Mucosa of descending colon (tissue), 3 donors: ENCODE results near the gene ZNF423. TPM values are rescaled to one million over a fixed set of nuclear protein-coding genes. Genes with fewer than 3 reads are reported as not detected.
A peak's percentile ranks its signal among the peaks of the same experiment; 100 is the strongest.

Source experiments
- ATAC-seq: fragments of 200-7000 bp; cut with Tn5 transposase; one replicate; pipeline ENCODE4 v1.9.1; 2020; ENCODE audit warnings: mild to moderate bottlenecking, moderate library complexity
- DNase-seq, 3 donors: peaks; one replicate each; pipeline ENCODE4 v3.0.0-alpha.2; 2020
- H3K36me3 ChIP-seq: fragments of 200-600 bp; one replicate; pipeline ENCODE4 v1.8.0; 2021; ENCODE audit warnings: low read depth, mild to moderate bottlenecking
- H3K4me1 ChIP-seq: fragments of 200-600 bp; one replicate; pipeline ENCODE4 v1.8.0; 2021; ENCODE audit warnings: low read depth, mild to moderate bottlenecking
- H3K4me3 ChIP-seq: fragments of 200-600 bp; one replicate; pipeline ENCODE4 v1.8.0; 2021; ENCODE audit warnings: mild to moderate bottlenecking
- H3K9me3 ChIP-seq: fragments of 200-600 bp; one replicate; pipeline ENCODE4 v1.8.0; 2021; ENCODE audit warnings: mild to moderate bottlenecking
- intact Hi-C, 2 donors: fragments of 100-400 bp; cut with DNase I in 1 of 2; cut with micrococcal nuclease in 1 of 2; formaldehyde crosslinking; loops; one replicate each; pipeline versions ENCODE4 v1.11.0 to v1.11.1; 2022; cut with DNase I, micrococcal nuclease
- total RNA-seq, 3 donors: library from RNA; stranded (reverse); fragmentation: NEBNext Ultra II Directional in 2 of 3; extraction: Animal tissue kit (Norgen Biotek cat#: 25700) in 2 of 3; gene quantifications; one replicate each; pipeline versions ENCODE4 v1.2.1 to v1.2.4, GENCODE V29; 2021 to 2023
- TF ChIP-seq, protein P1 (sequence below): fragments of 200-600 bp; IDR thresholded peaks from one replicate; pipeline ENCODE4 v1.8.0; 2022; ENCODE audit warnings: antibody characterized with exemption, mild to moderate bottlenecking
- donor health status: DM: no; HTN: no; CAD: no; lungs with moderate emphysema.
- donor health status: DM: no; HTN: no; CAD: no.
- donor health status: DM: no; HTN: yes; CAD: no.

The ZNF423 gene
- total RNA-seq, 3 donors from 2014 or later, result 6.7 to 11.6 (median 11.0) TPM

DNA sequence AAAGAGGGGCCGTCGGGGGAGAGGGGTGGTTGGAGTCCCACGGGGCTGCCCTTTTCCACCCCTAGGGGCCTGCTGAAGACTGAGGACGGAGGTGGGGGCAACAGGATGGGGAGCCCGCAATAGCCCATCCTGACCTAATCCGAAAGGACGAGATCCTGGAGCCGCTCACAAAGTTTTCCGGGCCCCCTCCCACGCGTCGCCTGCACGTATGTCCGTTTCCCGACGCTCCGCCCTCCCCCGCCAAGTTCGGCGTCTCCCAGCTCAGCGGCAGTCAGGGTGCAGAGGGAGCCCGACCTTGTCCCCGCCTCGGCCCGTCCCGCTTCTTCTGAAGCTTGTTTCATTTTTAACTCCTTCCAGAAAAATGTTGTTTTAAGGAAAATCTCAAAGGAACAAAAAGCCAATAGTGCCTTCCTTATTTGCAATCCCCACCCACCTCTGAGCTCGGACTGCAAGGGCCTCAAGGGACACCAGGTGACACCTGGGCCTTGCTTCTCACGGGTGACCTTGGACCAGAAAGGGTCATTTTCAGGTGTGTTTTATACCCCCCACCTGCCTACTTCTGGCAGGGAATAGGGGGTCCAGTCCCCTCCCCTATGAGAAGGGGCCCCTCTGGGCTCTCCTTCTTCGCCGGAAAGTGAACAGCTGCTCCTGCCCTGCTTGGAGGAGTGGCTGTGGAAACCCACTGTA, 3.4 kb upstream of the ZNF423 start:
- Histone ChIP-seq H3K9me3 (no peaks in the 10 kb centered on the region), H3K4me1 (peaks cover 2% of the 10 kb centered on the region), H3K4me3 (no peak overlapping the region), H3K36me3 (no peaks in the 10 kb centered on the region)
- DNase-seq (peak; percentile 75 to 78 (median 77)), ATAC-seq (peak; percentile 9)
- TF ChIP-seq, protein P1, sequence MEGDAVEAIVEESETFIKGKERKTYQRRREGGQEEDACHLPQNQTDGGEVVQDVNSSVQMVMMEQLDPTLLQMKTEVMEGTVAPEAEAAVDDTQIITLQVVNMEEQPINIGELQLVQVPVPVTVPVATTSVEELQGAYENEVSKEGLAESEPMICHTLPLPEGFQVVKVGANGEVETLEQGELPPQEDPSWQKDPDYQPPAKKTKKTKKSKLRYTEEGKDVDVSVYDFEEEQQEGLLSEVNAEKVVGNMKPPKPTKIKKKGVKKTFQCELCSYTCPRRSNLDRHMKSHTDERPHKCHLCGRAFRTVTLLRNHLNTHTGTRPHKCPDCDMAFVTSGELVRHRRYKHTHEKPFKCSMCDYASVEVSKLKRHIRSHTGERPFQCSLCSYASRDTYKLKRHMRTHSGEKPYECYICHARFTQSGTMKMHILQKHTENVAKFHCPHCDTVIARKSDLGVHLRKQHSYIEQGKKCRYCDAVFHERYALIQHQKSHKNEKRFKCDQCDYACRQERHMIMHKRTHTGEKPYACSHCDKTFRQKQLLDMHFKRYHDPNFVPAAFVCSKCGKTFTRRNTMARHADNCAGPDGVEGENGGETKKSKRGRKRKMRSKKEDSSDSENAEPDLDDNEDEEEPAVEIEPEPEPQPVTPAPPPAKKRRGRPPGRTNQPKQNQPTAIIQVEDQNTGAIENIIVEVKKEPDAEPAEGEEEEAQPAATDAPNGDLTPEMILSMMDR, result no peak
- intact Hi-C loops, result no loop called here

DNA sequence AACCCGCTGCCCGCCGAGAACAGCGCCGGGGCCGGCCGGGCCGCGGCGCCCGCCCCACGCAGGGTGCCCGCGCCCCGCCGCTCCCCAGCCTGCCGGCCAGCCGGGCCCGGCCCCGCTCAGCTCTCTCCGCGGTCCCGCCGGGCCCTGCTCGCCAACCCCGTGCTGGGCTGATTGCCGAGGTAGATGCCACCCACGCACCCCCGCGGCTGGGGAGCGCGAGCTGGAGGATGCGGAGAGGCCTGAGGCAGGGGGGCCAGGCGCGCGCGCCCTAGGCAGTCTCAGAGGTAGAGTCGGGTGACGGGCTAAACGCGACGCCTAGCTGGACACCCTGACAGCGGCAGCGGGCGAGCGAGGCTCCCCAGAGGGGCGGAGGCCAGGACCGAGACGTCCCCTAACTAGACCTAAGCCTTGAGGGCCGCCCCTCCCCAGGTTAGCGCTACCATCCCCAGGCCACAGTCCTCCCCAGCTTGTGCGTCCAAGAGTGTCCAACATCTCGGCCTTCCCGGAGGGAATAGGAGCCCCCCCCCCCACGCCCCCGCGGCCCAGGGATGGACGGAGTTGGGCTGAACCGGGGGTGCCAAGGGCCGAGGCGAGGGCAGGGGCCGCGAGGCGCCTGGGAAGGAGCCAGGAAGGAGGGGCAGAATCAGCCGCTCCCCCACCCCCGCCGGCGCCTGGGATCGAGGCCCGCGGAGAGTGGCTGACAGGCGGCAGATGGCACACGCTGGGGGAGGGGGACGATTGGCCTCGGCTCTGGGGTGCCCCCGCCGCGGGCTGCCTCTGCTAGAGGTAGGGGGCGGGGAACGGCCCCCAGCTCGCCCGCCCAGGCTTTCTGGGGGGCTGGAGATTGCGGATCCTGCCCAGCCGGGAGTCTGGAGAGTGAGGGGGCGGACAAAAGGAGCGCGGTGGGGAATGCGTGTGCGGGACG, 2.5 kb upstream of the ZNF423 start:
- DNase-seq (peak; percentile 59 to 74 (median 70)), ATAC-seq (peak; percentile 8)
- intact Hi-C loops, result no loop called here
- TF ChIP-seq, protein P1, result no peak
- Histone ChIP-seq H3K4me3 (no peak overlapping the region), H3K9me3 (no peaks in the 10 kb centered on the region), H3K36me3 (no peaks in the 10 kb centered on the region), H3K4me1 (peaks cover 10% of the 10 kb centered on the region)

DNA sequence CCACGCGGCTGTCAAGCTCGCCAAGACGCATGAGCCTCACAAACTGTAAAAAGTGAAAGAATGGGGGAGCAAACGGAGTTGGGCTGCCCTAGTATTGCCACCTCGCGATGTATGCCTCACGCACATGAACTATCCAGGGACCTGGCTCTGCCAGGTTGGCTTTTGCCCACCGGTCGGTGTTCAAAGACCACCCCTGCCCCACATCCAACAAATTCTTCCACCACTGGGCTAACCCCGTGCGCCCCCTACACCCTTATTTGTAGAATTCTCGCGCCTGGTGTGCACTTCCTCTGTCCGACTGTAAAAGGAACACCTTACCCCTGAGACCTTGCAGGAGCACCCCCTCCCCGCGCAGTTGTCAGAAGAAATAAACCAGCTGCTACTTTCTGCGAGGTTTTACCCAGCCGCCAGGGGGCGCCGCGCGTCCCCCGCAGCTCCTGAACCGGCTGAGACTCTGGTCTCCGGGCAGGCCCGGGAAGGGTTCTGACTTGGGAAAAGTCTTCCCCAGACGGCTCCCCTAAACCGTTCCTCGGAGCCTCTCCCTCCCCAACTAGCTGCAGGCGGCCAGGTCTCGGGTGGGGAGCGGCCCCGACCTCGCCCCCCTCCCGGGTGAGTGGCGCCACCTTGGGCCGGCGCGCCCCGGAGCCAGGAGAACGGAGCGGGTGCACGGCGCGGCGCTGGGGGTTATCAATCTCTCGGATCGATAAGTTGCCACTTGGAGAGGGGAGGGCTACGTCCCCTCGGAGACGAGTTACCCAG, 1.7 kb upstream of the ZNF423 start:
- H3K36me3 ChIP-seq, result no peaks in the 10 kb centered on the region
- H3K4me1 ChIP-seq, result peaks cover 19% of the 10 kb centered on the region
- DNase-seq, result peak; percentile 73 to 84 (median 81)
- TF ChIP-seq, protein P1, result peak; percentile 88
- no peaks in the 10 kb centered on the region for H3K9me3 ChIP-seq
- peak; percentile 49 for ATAC-seq
- no peak overlapping the region for H3K4me3 ChIP-seq
- intact Hi-C loops, result no loop called here

GRCh38 chr16:49856672-49857330, 889 bp upstream of the ZNF423 start:
- intact Hi-C loops, result no loop called here
- DNase-seq (peak; percentile 84 to 86 (median 85)), ATAC-seq (peak; percentile 57)
- Histone ChIP-seq H3K9me3 (no peaks in the 10 kb centered on the region), H3K36me3 (no peaks in the 10 kb centered on the region), H3K4me3 (peak overlapping the region; percentile 22), H3K4me1 (peaks cover 24% of the 10 kb centered on the region)
- TF ChIP-seq, protein P1, result no peak

DNA sequence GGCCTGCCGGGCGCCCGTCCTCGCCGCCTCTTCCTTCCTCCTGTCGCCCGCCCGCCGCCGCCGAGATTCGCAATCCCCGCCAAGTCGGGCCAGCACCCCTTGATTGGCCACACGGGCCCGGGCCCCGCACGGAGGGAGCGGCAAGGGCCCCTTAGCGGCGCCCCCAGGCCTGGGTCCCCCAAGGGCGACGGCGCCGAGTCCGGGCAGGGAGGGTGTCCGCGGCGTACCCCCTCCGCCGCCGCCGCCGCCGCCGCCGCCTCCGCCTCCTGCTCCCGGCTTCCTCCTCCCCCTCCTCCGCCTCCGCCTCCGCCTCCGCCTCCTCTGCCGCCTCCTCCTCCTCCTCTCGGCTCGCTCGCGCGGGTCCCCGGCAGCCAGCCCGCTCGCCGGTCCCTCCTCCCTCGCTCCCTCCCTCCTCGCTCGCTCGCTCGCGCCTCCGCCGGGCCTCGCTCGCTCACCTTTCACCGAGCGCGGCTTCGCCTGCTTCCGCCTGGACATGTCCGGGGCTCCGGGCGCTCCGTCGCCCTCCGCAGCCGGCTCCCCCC, 561 bp downstream of the ZNF423 start:
- no peaks in the 10 kb centered on the region for H3K9me3 ChIP-seq
- TF ChIP-seq, protein P1, result no peak
- ATAC-seq (peak; percentile 82), DNase-seq (peak; percentile 87 to 94 (median 93))
- H3K4me3 ChIP-seq, result peak overlapping the region; percentile 63
- H3K4me1 ChIP-seq, result peaks cover 30% of the 10 kb centered on the region
- intact Hi-C loops, result no loop called here
- H3K36me3 ChIP-seq, result no peaks in the 10 kb centered on the region
